DMS79 (cell line): ENCODE data around the gene KCNQ1.

Experiments used
- DNase-seq: peaks from one replicate; lab custom pipeline; 2025; lab: John Stamatoyannopoulos, UW

The KCNQ1 gene

GRCh38 chr11:2423157-2424025 lies 21.4 kb upstream of the KCNQ1 start:
- DNase-seq: no peak

- no peak for DNase-seq
Observed at GRCh38 chr11:2424811-2425495, 19.9 kb upstream of the KCNQ1 start.

- no peak for DNase-seq
Observed at GRCh38 chr11:2425506-2425905, 19.3 kb upstream of the KCNQ1 start.

DNA sequence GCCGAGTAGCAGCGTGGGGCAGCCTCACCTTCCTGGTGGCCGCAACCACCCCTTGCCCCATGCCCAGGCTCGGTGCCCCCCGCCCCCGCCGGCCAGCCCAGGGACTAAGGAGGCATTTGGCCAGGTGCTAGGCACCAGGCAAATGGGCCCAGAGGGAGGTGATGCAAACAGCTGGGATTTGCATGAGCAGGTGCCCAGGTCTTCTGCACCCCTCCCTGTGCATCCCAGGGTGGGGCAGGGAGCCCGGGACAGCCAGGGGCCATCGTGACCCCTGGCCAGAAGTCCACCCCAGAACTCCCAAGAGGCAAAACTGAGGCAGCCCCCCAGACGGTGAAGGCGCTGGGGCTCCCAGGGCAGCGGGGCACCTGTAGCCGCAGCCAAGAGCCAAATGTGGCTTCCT lies 18.6 kb upstream of the KCNQ1 start:
- DNase-seq: no peak

- no peak for DNase-seq
Observed at GRCh38 chr11:2426826-2427521, 17.8 kb upstream of the KCNQ1 start.

- no peak for DNase-seq
Observed at GRCh38 chr11:2427721-2428321, 17.0 kb upstream of the KCNQ1 start.

DNA sequence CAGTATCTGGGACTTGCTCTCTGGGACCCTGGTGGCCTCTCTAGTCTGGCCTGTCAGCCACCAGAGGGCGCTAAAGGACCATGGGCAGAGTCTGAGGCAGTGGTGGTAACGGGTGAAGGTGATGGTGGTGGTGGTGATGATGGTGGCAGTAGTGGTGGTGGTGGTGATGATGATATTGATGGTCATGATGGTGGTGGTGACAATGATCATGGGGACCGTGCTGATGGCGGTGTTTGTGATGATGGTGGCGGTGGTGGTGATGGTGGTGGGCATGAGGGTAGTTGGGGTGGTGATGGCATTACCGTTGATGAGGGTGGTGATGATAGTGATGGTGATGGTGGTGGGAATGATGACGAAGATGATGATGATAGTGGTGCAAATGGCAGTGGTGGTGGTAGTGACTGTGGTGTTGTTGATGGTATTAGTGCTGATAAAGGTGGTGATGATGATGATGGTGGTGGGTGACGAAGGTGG lies 16.4 kb upstream of the KCNQ1 start:
- DNase-seq: no peak

- no peak for DNase-seq
Observed at GRCh38 chr11:2431395-2431794, 13.4 kb upstream of the KCNQ1 start.

DNA sequence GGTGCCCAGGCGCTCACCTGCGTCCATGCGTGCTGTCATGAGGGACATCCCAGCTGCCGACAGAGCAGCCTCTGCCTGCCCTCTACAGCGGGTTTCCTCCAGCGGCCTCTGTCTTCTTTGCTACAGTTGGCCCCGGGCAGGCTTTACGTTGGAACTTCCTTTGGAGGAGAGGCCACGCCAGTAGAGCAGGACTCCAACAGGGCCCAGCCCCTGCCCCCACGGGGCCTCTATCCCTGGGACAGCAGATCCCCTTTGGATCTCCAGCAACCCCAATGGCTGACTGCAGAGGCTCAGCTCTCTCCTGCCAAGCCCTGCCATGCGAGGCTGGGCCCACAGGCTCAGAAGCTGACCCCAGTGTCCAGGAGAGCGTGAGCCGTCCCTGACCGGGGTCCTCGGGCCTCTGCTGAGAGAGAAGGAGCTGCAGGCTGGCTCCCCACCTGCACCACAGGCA lies 12.6 kb upstream of the KCNQ1 start:
- DNase-seq: no peak

DNA sequence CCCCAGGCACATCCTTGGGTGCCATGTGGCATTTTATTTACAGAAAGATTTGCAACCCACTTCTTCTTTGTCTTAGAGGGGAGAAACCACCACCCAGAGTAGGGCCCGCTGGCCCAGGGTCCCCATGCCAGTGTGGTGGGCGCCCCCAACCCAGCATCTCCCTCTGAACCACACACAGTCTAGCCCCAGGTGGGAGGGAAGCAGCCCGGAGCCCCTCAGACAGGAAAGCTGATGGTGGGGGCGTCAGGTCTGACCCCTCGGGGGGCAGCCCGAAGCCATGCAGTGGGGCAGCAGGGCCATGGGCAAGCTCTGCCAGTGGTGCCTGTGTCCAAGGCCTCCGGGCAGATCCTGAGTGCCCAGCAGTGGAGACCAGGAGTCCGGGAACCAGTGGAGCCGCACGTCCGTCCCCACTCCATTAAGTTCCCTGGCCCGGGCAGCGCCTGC lies 12.2 kb upstream of the KCNQ1 start:
- DNase-seq: no peak

- DNase-seq: no peak
Observed at GRCh38 chr11:2433106-2433925, 11.5 kb upstream of the KCNQ1 start.

- DNase-seq: no peak
Observed at GRCh38 chr11:2434008-2434407, 10.8 kb upstream of the KCNQ1 start.

GRCh38 chr11:2434506-2435255 lies 10.1 kb upstream of the KCNQ1 start:
- no peak for DNase-seq

DNA sequence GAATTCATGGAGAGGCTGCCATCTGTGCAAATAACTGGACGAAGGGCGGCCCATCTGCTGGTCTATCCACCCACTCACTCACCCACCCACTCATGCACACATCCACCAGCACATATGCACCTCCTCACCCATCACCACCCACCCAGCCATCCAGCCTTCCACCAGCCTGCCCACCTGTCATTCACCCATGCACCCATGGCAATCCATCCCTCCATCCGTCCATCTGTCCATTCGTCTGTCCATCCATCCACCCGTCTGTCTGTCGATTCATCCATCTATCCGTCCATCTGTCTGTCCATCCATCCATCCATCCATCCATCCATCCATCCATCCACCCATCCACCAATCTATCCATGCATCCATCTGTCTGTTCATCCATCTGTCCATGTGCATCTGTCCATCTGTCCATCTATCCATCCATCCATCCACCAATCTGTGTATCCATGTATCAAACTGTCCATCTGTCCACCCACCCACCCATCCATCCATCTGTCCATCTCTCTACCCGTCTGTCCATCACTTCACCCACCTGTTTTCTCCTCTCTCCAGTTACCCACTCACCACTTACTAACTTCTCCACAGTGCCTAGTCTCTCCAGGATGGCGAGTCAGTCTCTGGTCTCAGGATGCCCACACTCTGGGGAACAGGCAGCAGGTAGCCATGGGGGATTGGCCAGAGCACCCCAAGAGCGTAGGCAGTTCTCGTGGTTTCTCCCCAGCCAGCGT lies 9.4 kb upstream of the KCNQ1 start:
- DNase-seq: no peak

GRCh38 chr11:2436013-2436520 lies 8.7 kb upstream of the KCNQ1 start:
- no peak for DNase-seq

- DNase-seq: no peak
Observed at GRCh38 chr11:2436521-2437031, 8.2 kb upstream of the KCNQ1 start.

- no peak for DNase-seq
Observed at GRCh38 chr11:2437516-2437915, 7.3 kb upstream of the KCNQ1 start.

- no peak for DNase-seq
Observed at GRCh38 chr11:2439820-2440219, 5.0 kb upstream of the KCNQ1 start.

GRCh38 chr11:2440646-2441045 lies 4.2 kb upstream of the KCNQ1 start:
- no peak for DNase-seq
